ENCODE results near the gene PRAME.

Gene PRAME

DNA sequence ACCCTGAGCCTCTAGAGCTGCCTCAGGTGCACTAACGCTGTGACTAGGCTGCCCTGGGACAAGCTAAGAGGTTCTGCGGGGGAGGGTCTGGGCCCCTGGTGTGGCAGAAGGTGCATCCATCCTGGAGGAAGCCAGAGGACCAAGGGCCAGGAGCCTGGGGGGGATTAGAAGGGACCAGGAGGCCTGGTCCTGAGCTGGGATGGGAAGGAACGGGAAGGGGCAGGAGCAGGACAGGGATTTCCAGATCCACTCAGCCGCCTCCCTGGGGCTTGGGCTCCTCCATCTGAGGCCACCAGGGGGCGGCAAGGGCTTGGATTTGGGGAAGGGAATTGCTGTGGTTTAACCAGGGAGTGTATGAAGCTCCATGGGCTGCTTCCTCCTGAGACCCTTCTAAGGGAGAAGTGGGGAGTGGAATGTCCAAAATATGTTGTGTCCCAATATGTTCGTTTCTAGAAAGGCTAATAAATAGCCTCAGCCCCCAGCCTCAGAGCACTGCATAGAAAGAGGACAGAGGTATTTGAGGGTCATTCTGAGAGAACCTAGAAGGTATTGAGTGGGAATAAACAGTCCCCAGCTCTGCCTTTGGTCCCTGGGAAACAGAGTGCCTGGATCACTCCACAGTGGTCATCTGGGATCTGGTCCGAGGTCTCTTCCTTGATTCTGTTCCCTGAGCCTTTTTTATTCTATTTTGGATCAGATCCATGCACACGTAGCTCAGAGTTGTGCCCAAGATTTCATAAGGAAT lies 17.4 kb upstream of the PRAME start:
- Mint-ChIP-seq H3K4me3 (no peak overlapping the region), H3K4me1 (peaks cover 18% of the 10 kb centered on the region), H3K27ac (no peak overlapping the region), H3K27me3 (ENCODE audit: low read depth, poor library complexity) (peaks cover 52% of the 10 kb centered on the region), H3K36me3 (ENCODE audit: low read depth) (no peaks in the 10 kb centered on the region), H3K9me3 (no peaks in the 10 kb centered on the region)
- TF ChIP-seq, protein P1, sequence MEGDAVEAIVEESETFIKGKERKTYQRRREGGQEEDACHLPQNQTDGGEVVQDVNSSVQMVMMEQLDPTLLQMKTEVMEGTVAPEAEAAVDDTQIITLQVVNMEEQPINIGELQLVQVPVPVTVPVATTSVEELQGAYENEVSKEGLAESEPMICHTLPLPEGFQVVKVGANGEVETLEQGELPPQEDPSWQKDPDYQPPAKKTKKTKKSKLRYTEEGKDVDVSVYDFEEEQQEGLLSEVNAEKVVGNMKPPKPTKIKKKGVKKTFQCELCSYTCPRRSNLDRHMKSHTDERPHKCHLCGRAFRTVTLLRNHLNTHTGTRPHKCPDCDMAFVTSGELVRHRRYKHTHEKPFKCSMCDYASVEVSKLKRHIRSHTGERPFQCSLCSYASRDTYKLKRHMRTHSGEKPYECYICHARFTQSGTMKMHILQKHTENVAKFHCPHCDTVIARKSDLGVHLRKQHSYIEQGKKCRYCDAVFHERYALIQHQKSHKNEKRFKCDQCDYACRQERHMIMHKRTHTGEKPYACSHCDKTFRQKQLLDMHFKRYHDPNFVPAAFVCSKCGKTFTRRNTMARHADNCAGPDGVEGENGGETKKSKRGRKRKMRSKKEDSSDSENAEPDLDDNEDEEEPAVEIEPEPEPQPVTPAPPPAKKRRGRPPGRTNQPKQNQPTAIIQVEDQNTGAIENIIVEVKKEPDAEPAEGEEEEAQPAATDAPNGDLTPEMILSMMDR (IDR thresholded peaks at IDR 0.05) = peak; percentile 84
- peak; percentile 80 for DNase-seq

DNA sequence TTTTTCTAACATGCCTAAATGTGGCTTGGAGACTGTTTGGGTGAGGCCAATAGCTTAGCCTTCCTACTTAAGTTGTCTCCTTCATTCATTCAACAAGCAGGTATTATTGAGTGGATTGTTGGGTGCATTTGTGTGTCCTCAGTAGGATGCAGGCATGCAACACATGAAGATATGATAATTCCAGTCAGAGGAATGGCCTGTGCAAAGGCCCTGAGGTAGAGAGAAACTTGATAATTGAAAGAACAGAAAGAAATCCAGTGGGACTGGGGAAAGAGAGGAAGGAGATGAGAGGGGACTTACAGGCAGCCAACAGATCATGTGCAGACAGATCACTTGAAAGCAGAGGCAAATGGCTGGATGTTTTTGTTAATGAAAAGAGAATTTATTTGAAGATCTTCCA lies 15.3 kb upstream of the PRAME start:
- Mint-ChIP-seq H3K27ac (no peak overlapping the region), H3K36me3 (ENCODE audit: low read depth) (no peaks in the 10 kb centered on the region), H3K4me3 (no peak overlapping the region), H3K4me1 (peaks cover 8% of the 10 kb centered on the region), H3K27me3 (ENCODE audit: low read depth, poor library complexity) (peaks cover 48% of the 10 kb centered on the region), H3K9me3 (no peaks in the 10 kb centered on the region)
- DNase-seq = no peak
- TF ChIP-seq, protein P1 (IDR thresholded peaks at IDR 0.05) = no peak

DNA sequence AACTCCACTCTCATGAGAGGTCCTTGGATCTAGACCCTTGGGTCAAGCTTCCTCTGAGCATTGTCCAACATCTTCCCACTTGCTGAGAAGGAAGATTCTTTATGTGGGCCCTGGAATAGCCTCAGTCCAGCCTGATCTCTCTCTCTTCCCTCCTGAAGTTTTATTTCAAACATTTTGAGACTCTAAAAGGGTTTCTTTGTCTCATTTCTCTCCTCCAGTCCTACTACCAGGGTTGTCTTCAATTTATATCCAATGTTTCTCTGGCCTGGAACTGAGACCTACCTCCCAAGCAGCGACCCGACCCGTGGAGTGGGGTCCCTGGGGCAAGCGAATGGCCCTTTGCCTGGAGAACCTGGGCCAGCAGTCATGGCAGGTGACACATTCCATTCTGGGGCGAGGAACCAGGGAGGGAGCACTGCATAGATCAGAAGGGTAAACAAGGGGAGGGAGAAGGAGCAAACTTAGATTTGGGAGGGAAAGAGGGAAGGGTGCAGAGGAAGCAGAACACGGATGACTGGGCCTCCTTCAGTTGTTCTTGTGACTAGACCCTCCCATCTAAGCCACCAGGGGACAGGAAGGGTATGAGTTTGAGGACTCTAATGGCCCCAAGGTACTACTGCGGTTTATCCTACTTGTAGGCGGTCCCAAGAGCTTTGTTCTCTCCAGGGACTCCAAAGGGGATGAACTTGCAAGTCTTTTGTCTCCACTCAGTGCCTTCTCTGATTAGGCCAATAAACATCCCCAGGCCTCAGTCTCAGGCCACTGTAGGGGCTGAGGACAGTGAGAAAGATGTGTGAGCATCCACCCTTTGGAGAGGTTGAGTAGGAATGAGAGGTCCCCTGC lies 14.2 kb upstream of the PRAME start:
- Mint-ChIP-seq H3K4me1 (no peaks in the 10 kb centered on the region), H3K27me3 (ENCODE audit: low read depth, poor library complexity) (peaks cover 58% of the 10 kb centered on the region), H3K9me3 (no peaks in the 10 kb centered on the region), H3K36me3 (ENCODE audit: low read depth) (no peaks in the 10 kb centered on the region), H3K4me3 (no peak overlapping the region), H3K27ac (no peak overlapping the region)
- no peak for DNase-seq
- TF ChIP-seq, protein P1 (IDR thresholded peaks at IDR 0.05) = no peak

DNA sequence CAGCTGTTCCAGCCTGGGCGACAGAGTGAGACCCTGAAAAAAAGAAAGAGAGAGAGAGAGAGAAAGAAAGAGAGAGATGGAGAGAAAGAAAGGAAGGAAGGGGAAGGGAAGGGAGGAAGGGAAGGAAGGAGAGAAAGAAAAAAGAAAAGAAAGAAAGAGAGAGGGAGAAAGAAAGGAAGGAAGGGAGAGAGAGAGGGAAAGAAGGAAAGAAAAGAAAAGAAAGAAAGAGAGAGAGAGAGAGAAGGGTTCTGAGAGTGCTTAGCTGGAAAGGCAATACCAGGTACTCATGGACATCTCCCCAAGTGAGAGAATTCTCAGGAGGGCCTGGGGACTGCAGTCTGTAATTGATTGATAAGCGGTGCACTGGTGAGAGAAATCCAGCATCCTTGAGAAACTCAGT lies 12.8 kb upstream of the PRAME start:
- H3K4me3 Mint-ChIP-seq = no peak overlapping the region
- no peaks in the 10 kb centered on the region for H3K4me1 Mint-ChIP-seq
- peaks cover 60% of the 10 kb centered on the region for H3K27me3 Mint-ChIP-seq (ENCODE audit: low read depth, poor library complexity)
- H3K9me3 Mint-ChIP-seq = no peaks in the 10 kb centered on the region
- DNase-seq = no peak
- H3K27ac Mint-ChIP-seq = no peak overlapping the region
- no peaks in the 10 kb centered on the region for H3K36me3 Mint-ChIP-seq (ENCODE audit: low read depth)
- TF ChIP-seq, protein P1 (IDR thresholded peaks at IDR 0.05) = no peak

DNA sequence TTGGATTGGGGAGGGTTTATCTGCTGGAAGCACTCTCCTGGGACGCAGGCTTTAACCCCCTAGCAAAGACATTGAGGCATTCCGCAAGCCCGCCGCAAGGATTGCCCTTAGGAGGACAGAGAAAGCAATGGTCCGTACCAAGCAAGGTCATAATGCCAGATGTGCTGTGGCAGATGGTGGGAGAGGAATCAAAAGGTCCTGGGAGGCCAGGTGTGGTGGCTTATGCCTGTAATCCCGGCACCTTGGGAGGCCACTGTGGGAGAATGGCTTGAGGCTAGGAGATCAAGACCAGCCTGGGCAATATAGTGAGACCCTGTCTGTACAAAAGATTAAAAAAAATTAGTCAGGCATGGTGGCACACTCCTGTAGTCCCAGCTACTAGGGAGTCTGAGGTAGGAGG lies 12.4 kb upstream of the PRAME start:
- no peak overlapping the region for H3K4me3 Mint-ChIP-seq
- TF ChIP-seq, protein P1 (IDR thresholded peaks at IDR 0.05) = no peak
- peaks cover 59% of the 10 kb centered on the region for H3K27me3 Mint-ChIP-seq (ENCODE audit: low read depth, poor library complexity)
- no peaks in the 10 kb centered on the region for H3K9me3 Mint-ChIP-seq
- DNase-seq = no peak
- no peaks in the 10 kb centered on the region for H3K36me3 Mint-ChIP-seq (ENCODE audit: low read depth)
- H3K4me1 Mint-ChIP-seq = no peaks in the 10 kb centered on the region
- no peak overlapping the region for H3K27ac Mint-ChIP-seq
